Stimulated activated naive CD8-positive, alpha-beta T cell treated with anti-CD3 and anti-CD28 coated beads, Interleukin-15, Interleukin-2, amounts not matched to agents 100 ng/mL and 50 ng/mL, for 24 hours (primary cell): Measurements from ENCODE around the gene MT1M.
"Not testable (repeated sequence)": the region's sequence is repeated elsewhere in the genome, so short reads cannot be mapped to it uniquely, and the experiment has no call there.

Experiments used
- H3K27ac Mint-ChIP-seq: one replicate; pipeline ENCODE4 v1.8.0; 2021; ENCODE audit warnings: mild to moderate bottlenecking, mixed read lengths
- H3K27me3 Mint-ChIP-seq: one replicate; pipeline ENCODE4 v1.8.0; 2021; ENCODE audit warnings: mixed read lengths
- H3K36me3 Mint-ChIP-seq: one replicate; pipeline ENCODE4 v1.8.0; 2021; ENCODE audit warnings: low read depth, mixed read lengths
- H3K4me1 Mint-ChIP-seq: one replicate; pipeline ENCODE4 v1.8.0; 2021; ENCODE audit warnings: low read depth, mixed read lengths
- H3K4me3 Mint-ChIP-seq: one replicate; pipeline ENCODE4 v1.8.0; 2021; ENCODE audit warnings: mild to moderate bottlenecking, mixed read lengths
- H3K9me3 Mint-ChIP-seq: one replicate; pipeline ENCODE4 v1.8.0; 2021; ENCODE audit warnings: mixed read lengths

The MT1M gene

DNA sequence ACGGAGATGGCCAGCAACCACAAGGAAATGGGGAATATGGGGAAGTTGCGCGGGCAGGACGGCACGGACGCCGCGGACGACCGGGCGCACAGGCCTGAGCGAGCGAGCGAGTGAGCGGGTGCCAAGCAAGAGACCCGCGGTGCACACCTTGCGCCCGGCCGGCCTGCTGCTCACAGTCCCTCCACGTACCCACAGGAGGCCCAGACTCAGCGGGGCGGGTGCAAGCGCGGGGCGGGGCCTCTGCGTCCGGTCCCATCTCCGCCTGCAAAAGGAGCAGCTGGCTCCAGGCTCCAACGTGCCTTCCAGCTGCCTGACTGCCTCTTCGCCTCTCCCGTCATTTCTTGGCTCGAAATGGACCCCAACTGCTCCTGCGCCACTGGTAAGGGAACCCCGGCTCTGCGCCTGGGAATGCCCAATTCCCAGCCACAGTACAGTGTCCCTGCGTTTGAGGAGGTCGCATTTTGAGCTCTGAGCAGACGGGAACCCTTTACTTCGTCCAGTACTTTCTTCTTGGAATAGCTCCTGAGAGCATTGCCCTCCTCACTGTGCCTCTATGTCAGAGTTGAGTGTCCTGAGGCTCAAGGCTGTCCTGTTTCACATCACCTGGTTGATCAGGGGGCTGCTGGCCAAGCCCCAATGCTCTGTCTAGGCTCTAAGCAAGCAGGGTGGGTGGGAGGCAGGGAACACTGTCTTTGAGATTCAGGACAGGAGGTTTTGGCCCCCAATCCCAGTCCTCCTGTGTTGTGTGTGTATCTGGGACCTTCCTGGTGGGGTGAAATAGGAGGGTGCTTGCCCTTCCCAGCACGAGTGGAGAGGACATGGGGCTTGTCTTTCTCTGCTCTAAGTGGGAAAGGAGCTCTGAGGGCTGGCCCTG is 15.0 kb upstream of the MT1M start:
- H3K4me1 Mint-ChIP-seq: peaks cover 44% of the 10 kb centered on the region
- no peak overlapping the region for H3K27ac Mint-ChIP-seq
- no peaks in the 10 kb centered on the region for H3K9me3 Mint-ChIP-seq
- H3K4me3 Mint-ChIP-seq: peak overlapping the region; percentile 70
- peaks cover 29% of the 10 kb centered on the region for H3K27me3 Mint-ChIP-seq
- peaks cover 2% of the 10 kb centered on the region for H3K36me3 Mint-ChIP-seq

DNA sequence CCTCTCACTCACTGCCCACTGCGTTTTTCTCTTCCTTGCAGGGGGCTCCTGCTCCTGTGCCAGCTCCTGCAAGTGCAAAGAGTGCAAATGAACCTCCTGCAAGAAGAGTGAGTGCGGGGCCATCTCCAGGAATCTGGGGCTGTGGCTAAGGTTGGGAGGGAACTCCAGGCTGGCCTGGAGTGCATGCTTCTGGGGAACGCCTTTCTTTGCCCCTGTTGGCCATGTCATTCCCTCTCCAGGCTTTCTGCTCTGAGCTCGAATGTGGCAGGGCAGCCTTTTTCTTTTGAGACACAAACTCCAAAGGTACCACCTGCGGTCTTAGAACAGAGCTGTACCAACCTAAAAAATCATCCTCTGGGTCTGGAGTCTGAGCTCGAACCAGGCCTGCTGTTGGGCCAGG is 14.3 kb upstream of the MT1M start:
- Mint-ChIP-seq H3K27me3 (peaks cover 29% of the 10 kb centered on the region), H3K9me3 (no peaks in the 10 kb centered on the region), H3K4me1 (peaks cover 37% of the 10 kb centered on the region), H3K36me3 (no peaks in the 10 kb centered on the region), H3K4me3 (no peak overlapping the region), H3K27ac (no peak overlapping the region)

DNA sequence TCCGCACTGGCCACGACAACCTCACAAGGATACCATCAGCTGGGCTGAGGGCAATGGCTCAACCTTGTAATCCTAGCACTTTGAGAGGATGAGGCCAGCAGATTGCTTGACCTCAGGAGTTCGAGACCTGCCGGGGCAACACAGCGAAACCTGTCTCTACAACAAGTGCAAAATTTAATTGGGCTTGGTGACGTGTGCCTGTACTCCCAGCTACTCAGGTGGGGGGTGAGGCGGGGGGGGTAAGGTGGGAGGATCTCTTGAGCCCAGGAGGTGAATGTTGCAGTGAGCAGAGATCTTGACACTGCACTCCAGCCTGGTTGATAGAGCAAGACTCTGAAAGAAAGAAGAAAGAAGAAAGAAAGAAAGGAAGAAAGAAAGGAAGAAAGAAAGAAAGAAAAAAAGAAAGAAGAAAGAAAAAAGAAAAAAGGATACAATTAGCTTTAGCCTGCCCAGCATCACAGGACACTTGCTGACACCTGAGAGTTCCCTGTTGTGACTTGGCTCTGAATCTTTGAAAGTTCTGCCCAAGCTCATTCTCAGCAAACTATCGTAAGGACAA is 12.0 kb upstream of the MT1M start:
- Mint-ChIP-seq H3K4me3 (no peak overlapping the region), H3K27me3 (peaks cover 38% of the 10 kb centered on the region), H3K36me3 (no peaks in the 10 kb centered on the region), H3K9me3 (no peaks in the 10 kb centered on the region), H3K4me1 (peaks cover 23% of the 10 kb centered on the region), H3K27ac (no peak overlapping the region)

DNA sequence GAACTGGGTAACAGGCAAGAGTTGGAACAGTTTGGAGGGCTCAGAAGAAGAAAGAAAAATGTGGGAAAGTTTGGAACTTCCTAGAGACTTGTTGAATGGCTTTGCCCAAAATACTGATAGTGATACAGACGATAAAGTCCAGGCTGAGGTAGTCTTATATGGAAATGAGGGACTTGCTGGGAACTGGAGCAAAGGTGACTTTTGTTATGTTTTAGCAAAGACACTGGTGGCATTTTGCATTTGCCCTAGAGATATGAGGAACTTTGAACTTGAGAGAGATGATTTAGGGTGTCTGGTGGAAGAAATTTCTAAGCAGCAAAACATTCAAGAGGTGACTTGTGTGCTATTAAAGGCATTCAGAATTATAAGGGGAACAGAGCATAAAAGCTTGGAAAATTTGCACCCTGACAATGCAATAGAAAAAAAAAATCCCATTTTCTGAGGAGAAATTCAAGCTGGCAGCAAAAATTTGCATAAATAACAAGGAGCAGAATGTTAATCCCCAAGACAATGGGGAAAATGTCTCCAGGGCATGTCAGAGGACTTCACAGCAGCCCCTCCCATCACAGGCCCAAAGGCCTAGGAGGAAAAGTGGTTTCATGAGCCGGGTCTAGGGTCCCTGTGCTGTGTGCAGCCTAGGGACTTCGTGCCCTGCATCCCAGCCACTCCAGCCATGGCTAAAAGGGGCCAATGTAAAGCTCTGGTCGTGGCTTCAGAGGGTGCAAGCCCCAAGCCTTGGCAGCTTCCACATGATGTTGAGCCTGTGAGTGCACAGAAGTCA is 10.6 kb upstream of the MT1M start:
- Mint-ChIP-seq H3K4me1 (peaks cover 29% of the 10 kb centered on the region), H3K27me3 (peaks cover 40% of the 10 kb centered on the region)
- H3K27ac Mint-ChIP-seq, H3K4me3 Mint-ChIP-seq, H3K9me3 Mint-ChIP-seq, H3K36me3 Mint-ChIP-seq: not testable (repeated sequence)

DNA sequence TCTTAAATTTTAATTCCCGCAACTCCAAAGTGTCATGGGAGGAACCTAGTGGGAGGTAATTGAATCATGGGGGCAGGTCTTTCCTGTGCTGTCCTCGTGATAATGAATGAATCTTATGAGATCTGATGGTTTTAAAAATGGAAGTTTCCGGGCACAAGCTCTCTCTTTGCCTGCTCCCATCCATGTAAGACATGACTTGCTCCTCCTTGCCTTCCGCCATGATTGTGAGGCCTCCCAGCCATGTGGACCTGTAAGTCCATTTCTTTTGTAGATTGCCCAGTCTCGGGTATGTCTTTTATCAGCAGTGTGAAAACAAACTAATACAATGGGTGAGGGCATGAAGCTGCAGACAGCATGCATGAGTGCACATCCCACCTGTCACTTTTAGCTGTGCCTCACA is 9.3 kb upstream of the MT1M start:
- Mint-ChIP-seq H3K4me1 (peaks cover 22% of the 10 kb centered on the region), H3K27me3 (peaks cover 34% of the 10 kb centered on the region)
- H3K4me3 Mint-ChIP-seq, H3K36me3 Mint-ChIP-seq, H3K27ac Mint-ChIP-seq, H3K9me3 Mint-ChIP-seq: not testable (repeated sequence)

DNA sequence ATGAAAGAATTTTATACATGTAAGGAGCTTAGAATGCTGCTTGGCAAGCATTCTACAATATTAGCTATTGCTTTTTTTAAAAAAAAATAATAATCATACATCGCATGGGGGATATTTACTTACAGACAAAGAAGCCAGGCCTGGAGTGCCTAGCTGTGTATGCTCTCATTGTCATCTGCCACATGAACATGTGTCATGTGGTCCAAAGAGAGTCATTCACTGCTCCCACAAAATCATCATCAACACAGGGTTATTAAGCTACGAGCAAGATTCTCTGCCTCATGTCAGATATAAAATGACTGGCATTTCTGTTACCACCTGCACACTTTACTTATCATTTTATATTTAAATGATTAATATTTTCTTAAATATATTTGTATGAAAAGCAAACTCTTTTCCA is 8.8 kb upstream of the MT1M start:
- H3K4me3 Mint-ChIP-seq: no peak overlapping the region
- no peaks in the 10 kb centered on the region for H3K36me3 Mint-ChIP-seq
- H3K4me1 Mint-ChIP-seq: peaks cover 22% of the 10 kb centered on the region
- no peak overlapping the region for H3K27ac Mint-ChIP-seq
- peaks cover 30% of the 10 kb centered on the region for H3K27me3 Mint-ChIP-seq
- H3K9me3 Mint-ChIP-seq: no peaks in the 10 kb centered on the region

DNA sequence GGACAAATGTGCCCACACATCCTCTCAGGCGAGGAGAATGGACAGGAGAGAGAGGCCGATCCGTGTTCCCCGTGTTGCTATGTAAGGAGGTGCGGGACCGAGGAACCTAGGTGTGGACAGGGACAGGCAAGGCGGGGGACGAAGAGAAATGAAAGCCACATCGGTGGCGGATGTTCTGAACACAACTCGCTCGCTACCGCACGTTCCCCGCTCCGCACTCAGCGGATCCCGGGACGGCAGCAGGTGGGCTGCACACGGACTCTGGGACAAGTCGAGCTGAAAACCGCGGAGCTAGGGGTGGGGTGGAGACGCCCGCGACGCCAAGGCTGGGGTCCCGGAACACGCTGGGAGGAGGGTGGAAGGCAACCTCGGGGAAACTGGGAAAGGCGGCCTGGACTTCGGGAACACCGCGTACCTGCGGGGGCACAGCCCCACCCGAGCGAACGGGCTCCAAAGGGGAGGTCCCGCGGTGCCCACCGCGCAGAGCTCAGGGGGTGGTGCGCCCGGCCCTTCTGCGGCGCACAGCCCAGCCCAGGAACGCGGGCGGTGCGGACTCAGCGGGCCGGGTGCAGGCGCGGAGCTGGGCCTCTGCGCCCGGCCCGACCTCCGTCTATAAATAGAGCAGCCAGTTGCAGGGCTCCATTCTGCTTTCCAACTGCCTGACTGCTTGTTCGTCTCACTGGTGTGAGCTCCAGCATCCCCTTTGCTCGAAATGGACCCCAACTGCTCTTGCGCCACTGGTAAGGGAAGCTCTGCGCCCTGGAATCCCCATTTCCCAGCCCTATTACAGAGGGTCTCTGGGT is 7.1 kb upstream of the MT1M start, which contains the start of gene MT1E:
TSS of gene MT1E (plus strand) at position 642 of the 803 bp plus-strand sequence. CDS start at position 713, 71 bp downstream.
- Mint-ChIP-seq H3K4me3 (peak within 1 kb of the TSS; percentile 86), H3K27me3 (peaks cover 25% of the 10 kb centered on the region), H3K27ac (peak within 1 kb of the TSS; percentile 84), H3K4me1 (peaks cover 28% of the 10 kb centered on the region), H3K9me3 (no peaks in the 10 kb centered on the region), H3K36me3 (no peaks in the 10 kb centered on the region)

DNA sequence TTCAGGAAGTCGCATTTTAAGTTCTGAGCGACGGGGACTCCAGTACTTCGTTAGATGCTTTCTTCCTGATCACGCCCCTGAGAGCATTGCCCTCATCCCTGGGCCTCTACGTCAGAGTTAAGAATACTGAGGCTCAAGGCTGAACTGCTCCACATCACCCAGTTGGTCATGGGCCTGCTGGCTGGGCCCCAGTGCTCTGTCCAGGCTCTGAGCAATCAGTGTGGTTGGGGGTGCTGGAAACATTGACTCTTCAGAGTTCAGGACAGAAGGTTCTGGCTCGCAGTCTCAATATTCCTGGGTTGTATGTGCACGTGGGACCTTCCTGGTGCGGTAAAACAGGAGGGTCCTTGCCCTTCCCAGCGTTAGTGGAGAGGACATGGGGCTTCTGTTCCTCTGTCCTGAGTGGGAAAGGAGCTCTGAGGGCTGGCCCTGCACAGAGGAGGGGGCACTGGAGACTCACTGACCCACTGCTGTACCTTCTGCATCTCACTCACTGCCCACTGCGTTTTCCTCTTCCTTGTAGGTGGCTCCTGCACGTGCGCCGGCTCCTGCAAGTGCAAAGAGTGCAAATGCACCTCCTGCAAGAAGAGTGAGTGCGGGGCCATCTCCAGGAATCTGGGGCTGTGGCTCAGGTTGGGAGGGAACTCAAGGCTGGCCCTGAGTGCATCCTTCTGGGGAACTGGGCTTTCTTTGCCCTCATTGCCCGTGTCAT is 6.4 kb upstream of the MT1M start:
- Mint-ChIP-seq H3K9me3 (no peaks in the 10 kb centered on the region), H3K4me3 (peak overlapping the region; percentile 86), H3K4me1 (peaks cover 29% of the 10 kb centered on the region), H3K36me3 (no peaks in the 10 kb centered on the region), H3K27me3 (peaks cover 31% of the 10 kb centered on the region), H3K27ac (peak overlapping the region; percentile 84)

DNA sequence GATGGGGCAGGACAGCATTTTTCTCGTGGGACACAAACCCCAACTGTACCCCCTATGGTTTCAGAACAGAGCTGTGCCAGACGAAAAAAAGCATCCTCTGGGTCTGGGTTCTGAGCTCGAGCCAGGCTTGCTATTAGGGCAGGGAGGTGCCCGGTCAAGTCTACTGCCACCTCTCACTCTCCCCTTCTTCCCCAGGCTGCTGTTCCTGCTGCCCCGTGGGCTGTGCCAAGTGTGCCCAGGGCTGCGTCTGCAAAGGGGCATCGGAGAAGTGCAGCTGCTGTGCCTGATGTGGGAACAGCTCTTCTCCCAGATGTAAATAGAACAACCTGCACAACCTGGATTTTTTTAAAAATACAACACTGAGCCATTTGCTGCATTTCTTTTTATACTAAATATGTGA is 5.8 kb upstream of the MT1M start:
- Mint-ChIP-seq H3K27me3 (peaks cover 36% of the 10 kb centered on the region), H3K4me3 (peak overlapping the region; percentile 86), H3K4me1 (peaks cover 31% of the 10 kb centered on the region), H3K9me3 (no peaks in the 10 kb centered on the region), H3K27ac (no peak overlapping the region), H3K36me3 (no peaks in the 10 kb centered on the region)

DNA sequence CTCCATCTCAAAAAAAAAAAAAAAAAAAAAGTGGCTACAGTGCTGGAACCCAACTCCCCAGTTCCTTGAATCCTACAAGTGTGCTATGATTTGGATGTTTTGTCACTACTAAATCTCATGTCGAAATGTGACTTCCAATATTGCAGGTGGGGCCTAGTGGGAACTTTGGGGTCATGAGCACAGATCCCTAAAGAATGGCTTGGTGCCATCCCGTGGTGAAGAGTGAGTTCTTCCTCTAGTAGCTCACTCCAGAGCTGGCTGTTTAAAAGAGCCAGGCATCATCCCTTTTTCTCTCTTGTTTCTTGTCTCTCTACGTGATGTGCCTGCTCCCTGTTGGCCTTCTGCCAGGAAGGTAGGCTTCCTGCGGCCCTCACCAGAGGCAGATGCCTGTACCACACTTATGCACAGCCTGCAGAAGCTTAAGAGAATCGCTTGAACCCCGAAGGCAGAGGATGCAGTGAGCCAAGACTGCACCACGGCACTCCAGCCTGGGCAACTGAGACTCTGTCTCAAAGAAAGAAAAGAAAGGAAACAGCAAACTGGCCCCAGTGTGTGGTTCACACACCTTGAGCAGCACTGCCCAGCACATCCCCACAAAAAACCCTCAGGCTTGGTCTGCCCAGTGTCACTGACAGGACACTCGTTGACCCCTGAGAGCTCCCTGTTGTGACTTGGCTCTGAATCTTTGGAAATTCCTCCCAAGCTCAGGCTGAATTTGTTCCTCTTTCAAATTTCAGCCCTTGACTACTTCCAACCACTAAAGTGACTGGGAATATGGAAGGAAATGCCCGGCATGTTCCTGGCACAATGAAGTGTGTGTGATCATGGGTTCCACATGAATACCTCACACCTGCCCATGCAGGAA is 3.7 kb upstream of the MT1M start:
- no peaks in the 10 kb centered on the region for H3K36me3 Mint-ChIP-seq
- H3K4me3 Mint-ChIP-seq: no peak overlapping the region
- H3K27ac Mint-ChIP-seq: no peak overlapping the region
- H3K4me1 Mint-ChIP-seq: peaks cover 39% of the 10 kb centered on the region
- no peaks in the 10 kb centered on the region for H3K9me3 Mint-ChIP-seq
- peaks cover 53% of the 10 kb centered on the region for H3K27me3 Mint-ChIP-seq

DNA sequence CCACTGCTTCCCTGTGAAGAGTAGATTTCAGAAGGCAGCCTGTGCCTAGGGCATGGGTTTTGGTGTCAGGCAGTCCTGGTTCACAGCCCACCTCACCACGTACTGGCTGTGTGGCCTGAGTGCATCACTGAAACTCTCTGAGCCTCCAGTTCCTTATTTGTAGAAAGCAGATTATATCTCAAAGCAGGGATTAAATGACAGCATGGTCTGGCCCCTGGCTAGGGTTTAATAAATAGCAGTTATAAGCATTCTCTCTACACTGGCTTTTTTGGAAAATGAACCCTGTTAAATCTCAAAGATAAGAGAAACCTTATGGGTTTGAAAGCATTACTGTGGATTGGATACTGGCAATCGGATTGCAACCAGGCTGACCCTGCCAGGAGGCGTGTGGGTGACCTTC is 2.9 kb upstream of the MT1M start:
- Mint-ChIP-seq H3K36me3 (no peaks in the 10 kb centered on the region), H3K27me3 (peaks cover 57% of the 10 kb centered on the region), H3K4me3 (no peak overlapping the region), H3K4me1 (peaks cover 35% of the 10 kb centered on the region), H3K9me3 (no peaks in the 10 kb centered on the region), H3K27ac (no peak overlapping the region)

DNA sequence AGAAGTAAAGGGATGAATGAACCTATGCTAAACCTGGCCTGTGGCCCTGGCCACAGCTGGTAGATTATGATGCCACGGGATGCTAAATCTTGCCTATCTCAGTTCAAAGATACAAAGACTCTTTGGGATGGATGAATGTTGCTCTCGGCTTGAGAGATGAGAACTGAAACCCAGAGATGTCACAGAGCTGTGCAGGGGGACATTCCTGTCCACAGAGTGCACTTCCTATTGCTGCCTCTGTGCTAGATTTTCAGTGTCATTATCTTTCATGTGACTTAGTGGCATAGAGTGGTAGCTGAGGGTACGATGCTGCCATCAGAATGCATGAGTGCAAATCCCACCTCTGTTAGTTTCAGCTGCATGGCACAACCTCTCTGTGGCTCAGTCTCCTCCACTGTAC is 2.3 kb upstream of the MT1M start:
- peaks cover 59% of the 10 kb centered on the region for H3K27me3 Mint-ChIP-seq
- no peaks in the 10 kb centered on the region for H3K9me3 Mint-ChIP-seq
- no peak overlapping the region for H3K4me3 Mint-ChIP-seq

DNA sequence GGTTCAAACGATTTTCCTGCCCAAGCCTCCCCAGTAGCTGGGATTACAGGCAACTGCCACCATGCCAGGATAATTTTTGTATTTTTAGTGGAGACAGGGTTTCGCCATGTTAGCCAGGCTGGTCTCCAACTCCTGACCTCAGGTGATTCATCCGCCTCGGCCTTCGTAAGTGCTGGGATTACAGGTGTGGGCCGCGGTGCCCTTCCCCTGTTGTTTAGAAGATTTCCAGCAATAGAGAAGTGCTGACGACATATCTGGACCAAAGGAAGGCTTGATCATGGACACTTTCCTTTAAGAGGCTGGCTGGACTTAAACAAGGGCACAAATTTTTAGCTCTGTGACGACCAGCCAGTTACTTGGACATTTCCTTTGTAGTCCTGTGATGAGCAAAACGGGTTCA is 1.3 kb upstream of the MT1M start:
- no peak overlapping the region for H3K4me3 Mint-ChIP-seq
- peaks cover 33% of the 10 kb centered on the region for H3K4me1 Mint-ChIP-seq
- peaks cover 62% of the 10 kb centered on the region for H3K27me3 Mint-ChIP-seq
- H3K27ac Mint-ChIP-seq: no peak overlapping the region
- no peaks in the 10 kb centered on the region for H3K36me3 Mint-ChIP-seq
- H3K9me3 Mint-ChIP-seq: no peaks in the 10 kb centered on the region

More for the DNA sequence above, 2.3 kb upstream of the MT1M start:
- Mint-ChIP-seq H3K36me3 (no peaks in the 10 kb centered on the region), H3K27ac (no peak overlapping the region), H3K4me1 (peaks cover 36% of the 10 kb centered on the region)
